ENCODE measurements around the gene LGALS3. TPM values are rescaled to one million over a fixed set of nuclear protein-coding genes. Genes with fewer than 3 reads are reported as not detected.

Gene LGALS3
- polyA plus RNA-seq, 3 donors: 16.8 to 22.8 (median 18.1) TPM

DNA sequence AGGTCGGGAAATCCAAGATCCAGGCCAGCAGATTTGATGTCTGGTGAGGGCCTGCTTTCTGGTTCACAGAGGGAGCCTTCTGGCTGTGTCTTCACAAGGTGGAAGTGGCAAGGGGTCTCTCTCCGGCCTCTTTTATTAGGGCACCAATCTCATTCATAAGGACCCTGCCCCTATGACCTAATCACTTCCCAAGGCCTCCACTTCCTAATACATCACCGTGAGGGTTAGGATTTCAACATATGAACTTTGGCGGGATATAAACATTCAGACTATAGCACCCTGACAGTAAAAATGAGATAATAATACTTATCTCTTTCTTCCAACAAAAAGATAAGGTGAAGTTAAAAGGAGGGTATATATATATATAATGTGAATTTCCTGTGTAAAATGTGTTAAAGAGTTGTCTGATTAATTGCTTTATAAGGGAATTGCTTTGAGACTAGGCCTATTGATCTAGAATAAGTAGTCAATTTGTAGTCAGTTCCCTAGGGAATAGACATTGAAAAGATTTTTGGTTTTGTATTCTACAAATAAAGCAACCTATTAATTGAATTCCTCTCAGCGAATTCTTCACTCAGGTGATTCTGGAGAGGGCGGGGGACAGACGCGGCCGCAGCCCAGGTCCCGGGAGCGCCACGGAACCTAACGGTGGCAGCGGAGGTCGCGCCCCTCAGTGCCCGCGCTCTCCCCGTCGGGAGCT is 516 bp upstream of the LGALS3 start:
- no peak for DNase-seq (ENCODE audit: low read depth in 3 of 3, low spot score in 2 of 3)

DNA sequence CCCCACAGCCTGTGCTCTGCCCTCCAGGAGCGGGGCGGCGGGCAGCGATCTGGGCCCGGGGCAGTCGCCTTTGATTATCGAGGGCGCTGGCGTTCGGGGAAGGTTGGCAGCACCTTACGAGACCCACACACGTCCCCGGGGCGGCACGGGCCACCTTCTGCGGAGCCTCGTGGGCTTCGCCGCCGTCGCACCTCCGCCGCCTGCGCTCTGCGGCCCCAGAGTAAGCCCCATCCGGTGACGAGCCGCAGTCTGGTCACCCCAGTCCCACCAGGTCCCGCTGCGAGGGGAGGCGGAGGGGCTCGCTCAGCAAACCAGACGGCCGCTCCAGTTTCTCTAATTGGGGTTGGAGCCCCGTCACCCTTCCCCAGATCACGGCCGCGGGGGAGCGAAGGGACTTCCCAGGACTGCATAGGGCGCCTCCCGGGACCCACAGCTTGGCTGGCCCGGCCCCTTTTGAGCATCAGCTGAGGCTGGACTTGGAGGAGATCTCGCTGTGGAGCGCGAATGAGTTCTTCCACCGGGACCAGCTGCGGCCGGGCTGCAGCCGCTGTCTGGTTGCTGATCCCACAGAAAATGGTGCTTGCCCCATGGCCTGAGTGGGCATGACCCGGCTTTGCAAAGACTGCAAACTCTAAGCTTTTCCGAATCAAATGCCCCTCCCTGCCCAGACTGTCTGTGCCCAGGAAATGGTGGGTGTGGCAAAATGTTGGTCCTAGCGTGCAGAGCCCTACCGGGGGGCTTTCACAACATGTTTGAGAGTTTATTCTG is 560 bp downstream of the LGALS3 start:
- DNase-seq (ENCODE audit: low read depth in 3 of 3, low spot score in 2 of 3): no peak

DNA sequence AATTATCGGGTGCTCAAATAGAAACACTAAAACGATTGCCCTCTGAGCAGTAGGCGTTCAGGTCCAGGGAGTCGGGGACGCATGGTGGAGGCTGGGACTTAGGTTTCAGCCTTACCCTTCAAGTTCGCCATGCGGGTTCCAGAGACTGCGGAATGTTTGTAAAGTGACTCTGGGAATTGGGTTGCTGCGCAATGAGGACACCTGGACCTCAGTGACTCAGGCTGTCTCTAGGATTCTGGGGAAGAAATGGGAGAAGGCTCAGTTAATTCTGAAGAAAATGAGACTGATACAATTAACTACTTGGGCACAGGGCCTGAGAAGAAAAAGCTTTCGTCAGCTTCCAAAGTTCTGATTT is 1.1 kb downstream of the LGALS3 start:
- no peak for DNase-seq (ENCODE audit: low read depth in 3 of 3, low spot score in 2 of 3)

DNA sequence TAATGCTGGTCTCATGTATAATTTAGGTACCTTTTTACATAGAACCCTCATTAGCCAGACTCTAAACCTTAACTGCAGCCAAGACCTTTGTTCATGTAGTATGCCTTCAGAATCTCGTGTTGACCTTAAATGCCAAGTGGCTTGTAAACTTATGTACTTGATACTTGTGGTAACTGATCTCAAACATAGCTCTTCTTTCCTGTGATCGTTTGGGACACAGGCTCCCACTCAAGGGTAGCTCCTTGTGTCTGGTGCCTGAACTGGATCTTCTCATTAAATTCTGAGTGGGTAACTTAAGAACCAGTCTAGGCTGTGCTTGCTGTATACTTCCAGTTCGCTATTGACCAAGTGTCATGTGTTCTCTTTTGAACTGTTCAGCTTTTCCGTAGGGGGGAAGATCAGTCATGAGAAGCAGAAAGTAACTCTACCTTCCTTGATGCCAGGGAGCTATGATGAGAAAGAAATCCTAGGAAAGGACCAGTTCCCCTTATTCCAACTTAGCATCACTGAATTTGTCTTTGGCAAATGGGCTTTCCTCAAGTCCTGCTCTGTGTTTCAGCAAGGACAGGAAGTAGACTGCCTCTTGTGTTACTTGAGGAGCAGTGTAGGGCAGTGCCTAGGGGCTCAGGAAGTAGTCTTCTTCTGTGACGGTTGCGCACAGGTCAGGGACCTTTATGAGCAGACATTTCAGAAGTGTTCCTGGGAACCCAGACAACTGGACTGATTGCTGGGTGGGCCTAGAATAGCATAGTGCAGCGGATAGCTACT is 2.5 kb downstream of the LGALS3 start:
- no peak for DNase-seq (ENCODE audit: low read depth in 3 of 3, low spot score in 2 of 3)

DNA sequence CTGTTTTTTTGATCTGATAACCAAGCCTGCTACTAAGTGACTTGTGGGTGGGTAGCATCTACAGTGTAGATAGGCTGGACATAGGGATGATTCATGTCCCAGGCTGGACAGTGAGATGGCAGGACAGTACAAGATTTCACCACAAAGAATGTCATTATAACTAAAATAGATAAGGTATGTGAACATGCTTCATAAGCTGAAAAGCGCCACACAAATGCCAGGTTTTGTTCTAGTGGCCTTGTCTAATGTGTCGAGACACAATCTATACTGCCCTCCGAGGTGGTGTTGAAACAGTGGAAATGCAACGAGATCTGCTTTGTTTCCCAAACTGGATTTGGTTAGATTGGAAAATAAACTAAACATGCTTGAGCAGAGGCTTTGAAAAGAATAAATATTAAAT is 4.4 kb downstream of the LGALS3 start:
- DNase-seq (ENCODE audit: low read depth in 3 of 3, low spot score in 2 of 3): no peak

DNA sequence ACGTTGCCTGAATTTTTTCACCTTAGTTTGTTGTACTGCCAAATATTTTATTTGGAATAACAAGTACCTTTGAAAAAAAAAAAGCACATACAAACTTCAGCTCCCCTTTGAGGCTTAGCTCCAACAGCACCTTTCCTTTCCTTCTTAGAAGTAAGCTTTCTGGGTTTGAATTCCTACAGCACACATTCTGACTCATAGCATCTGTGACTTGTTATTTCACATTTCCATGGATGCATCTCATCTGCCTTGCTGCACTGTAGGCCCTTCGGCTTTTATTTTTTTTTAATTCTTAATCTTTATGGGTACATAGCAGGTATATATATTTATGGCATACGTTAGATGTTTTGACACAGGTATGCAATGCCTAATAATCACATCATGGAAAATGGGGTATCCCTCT is 7.2 kb downstream of the LGALS3 start:
- no peak for DNase-seq (ENCODE audit: low read depth in 3 of 3, low spot score in 2 of 3)

DNA sequence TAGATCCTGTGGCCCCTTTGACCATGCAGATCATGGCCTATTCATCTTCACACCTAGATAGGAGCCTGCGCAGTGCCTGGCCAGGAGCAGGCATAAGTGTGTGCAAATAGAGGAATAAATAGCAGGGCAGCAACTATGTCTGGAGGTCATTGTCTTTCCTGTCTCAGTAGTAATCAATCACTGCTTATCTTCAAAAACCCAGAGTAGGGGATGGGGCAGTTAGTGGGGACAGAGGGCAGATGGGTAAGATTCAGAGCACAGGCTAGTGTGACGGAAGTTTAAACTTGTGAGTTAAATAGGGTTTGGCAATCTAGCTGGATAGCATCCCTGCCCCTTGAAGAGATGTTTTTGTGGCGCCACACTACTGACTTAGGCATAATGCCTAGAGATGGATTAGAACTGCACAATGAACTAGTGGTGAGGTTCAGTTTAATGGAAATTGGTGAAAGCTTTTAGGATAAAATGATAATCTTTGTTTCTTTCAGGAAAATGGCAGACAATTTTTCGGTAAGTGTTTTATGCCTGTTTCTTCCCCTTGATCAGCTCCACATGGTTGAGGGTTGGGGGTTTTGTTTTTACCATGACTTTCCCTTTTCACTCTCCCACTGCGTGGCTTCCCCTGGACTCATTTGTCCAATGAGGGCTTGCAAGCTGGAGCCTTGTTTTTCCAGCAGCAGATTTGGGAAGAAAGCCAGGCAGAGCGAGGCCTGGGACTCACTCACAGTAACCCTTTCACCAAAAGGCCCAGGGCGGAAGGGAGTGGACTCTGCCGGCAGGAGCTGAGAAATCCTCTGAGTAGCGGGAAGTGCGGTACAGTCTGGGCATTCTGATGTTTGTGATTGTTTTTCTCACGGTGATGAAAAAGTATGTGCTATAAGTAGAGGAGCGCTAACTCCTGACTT is 8.1 kb downstream of the LGALS3 start:
- no peak for DNase-seq (ENCODE audit: low read depth in 3 of 3, low spot score in 2 of 3)

DNA sequence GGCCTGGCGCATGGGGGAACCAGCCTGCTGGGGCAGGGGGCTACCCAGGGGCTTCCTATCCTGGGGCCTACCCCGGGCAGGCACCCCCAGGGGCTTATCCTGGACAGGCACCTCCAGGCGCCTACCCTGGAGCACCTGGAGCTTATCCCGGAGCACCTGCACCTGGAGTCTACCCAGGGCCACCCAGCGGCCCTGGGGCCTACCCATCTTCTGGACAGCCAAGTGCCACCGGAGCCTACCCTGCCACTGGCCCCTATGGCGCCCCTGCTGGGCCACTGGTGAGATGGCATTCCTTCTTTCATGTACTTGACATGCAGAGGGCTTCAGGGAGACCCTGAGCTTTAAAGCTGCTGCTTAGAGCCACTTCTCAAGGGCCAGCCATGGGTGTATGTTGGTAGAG is 9.0 kb downstream of the LGALS3 start:
- DNase-seq (ENCODE audit: low read depth in 3 of 3, low spot score in 2 of 3): no peak

DNA sequence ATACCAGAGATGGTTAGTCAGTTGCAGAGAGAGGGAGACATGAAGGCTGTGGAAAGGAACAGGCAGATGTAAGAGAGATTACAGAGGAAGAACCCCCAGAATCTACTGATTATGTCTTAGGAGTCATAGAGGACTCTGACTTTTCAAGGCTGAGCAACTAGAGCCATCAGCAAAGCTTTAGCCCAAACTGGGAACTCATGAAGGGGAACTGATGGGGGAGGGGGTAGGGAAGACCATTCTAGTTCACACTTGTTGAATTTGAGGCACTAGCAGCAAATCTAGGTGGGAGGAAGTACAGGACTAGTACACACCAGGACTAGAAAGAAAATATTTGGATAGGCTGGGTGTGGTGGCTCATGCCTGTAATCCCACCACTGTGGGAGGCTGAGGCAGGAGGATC is 10.1 kb downstream of the LGALS3 start:
- no peak for DNase-seq (ENCODE audit: low read depth in 3 of 3, low spot score in 2 of 3)

DNA sequence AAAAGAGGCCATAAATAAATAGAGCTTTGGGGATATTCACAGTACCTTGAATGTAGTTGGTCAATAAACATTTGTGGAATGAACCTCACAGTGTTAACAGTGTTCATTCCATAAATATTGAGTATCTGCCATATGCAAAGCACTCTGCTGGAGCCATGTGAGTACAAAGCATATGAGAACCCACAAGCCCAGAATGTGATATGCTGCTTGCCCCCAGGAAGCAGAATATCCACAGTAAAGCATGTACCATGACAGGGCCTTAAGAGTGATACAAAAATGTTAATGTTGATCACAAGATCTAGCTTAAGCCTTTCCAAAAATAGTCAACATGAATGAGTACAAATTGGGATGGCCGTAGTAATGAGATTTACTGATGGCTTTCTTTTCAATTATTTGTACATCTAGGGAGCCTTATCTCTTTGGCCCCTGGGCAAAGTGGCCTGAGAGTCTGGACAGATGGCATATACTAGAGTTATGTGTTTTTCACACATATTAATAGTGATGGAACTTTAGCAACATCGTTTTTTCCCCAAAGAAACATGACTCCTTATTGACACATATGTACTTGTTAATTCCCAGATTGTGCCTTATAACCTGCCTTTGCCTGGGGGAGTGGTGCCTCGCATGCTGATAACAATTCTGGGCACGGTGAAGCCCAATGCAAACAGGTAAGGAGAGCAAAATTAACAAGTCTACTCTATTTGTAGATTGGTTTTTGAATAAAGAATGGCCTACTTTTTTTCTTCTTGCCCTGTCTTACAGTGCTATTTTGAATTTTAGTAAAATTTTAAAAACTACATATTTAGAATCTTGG is 10.9 kb downstream of the LGALS3 start:
- no peak for DNase-seq (ENCODE audit: low read depth in 3 of 3, low spot score in 2 of 3)

DNA sequence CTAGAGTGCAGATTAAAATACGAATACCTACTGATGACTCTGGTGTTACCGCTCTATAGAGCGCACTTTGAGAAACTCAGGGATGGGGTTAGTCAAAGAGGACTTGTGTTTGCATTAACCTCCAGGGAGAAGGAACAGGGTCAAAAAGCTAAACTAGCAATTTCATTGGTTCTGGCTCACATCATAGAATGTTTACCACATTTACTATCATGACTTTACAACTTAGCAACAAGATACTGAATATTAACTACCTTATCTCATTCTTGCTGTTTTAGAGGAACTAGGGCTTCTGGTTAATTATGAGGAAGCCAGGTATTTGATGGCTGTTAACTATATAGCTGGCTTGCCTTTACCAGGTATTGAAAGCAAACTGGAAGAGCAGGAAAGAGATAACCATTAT is 12.8 kb downstream of the LGALS3 start:
- no peak for DNase-seq (ENCODE audit: low read depth in 3 of 3, low spot score in 2 of 3)

DNA sequence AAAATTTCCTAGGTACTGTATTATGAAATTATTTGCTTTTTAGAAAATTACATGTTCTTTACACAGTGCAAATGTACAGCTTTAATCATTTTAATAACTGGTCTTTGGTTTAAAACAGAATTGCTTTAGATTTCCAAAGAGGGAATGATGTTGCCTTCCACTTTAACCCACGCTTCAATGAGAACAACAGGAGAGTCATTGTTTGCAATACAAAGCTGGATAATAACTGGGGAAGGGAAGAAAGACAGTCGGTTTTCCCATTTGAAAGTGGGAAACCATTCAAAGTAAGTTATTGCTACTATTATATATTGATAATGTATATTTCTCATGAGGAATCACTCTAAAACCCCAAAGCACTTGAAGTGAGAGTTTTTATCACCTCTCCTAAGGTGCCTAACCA is 13.4 kb downstream of the LGALS3 start:
- DNase-seq (ENCODE audit: low read depth in 3 of 3, low spot score in 2 of 3): no peak

DNA sequence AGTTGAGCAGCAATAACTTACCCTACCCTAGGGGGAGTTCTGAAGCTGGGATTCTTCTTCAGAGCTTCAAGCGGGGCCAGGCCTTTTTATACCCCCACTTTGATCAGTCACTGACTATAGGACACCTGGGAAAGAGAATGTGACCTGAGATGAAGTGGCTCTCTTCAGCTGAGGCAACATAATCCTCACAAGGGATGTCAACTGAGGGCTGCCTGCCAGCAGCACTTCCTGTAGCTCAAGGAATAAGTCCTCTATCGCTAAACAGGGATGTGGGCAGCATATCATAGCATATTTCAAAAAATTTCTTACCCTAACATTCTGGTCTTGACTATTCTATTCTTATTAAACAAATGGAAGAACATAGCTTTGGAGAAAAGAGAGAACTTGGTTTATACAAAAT is 17.4 kb downstream of the LGALS3 start:
- no peak for DNase-seq (ENCODE audit: low read depth in 3 of 3, low spot score in 2 of 3)

DNA sequence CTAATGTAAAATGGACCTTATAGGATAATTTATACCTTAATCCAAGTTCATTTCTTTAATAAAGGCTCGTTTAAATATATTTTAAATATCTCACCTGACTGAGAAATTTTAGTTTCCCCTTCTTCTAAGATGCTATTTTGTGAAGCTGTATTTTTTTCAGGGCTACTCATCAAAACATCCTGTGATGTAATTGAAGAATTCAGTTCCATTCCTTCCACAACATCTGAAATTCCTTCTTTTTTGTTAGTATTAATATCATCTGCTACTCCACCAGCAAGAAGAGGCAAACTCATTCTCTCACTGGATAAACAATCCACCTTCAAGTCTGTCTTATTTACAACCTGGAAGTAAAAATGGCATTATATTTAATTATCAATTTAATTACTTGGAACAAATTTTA is 22.5 kb downstream of the LGALS3 start:
- DNase-seq (ENCODE audit: low read depth in 3 of 3, low spot score in 2 of 3): no peak

DNA sequence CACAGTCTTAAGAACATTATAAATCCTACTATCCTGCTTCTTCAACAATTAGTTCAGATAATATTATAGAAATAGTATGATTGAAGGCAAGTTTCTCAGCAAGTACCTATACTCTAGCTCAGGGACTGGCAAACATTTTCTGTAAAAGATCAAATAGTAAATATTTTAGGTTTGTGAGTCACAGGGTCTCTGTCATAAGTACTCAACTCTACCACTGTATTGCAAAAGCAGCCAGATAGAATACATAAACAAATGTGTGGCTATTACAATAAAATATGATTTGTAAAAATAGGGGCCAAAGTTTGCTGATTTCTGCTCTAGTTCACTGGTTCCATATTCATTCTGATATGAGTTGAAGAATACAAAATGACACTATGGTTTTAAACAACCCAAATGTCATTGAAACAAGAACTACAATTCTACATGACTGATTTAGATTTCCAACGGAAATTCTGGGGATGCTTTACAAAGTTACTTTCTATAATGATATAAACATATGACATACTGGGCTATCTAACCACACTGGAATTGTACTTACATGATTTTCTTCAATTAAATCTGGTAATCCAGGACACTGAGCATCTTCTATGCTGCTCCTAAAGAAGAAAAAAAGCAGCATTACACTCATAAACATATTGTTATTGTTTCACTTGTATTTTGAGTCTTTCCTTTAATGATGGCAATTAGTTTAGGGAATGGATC is 23.2 kb downstream of the LGALS3 start:
- DNase-seq (ENCODE audit: low read depth in 3 of 3, low spot score in 2 of 3): no peak

DNA sequence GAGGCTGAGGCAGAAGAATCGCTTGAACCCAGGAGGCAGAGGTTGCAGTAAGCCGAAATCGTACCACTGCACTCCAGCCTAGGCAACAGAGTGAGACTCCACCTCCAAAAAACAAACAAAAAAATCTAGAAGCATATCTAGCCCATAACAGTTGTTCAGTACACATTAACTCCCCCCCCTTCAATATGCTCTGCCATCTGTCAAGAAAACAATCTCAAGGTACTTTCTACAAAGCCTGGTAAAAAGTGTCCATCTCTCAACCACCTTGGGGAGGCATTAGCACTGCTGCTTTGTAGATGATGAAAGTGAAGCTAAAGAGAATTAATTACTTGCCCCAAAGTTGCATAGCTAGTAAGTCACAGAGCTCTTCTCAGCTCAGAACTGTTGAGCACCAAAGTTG is 24.9 kb downstream of the LGALS3 start:
- DNase-seq (ENCODE audit: low read depth in 3 of 3, low spot score in 2 of 3): no peak

DNA sequence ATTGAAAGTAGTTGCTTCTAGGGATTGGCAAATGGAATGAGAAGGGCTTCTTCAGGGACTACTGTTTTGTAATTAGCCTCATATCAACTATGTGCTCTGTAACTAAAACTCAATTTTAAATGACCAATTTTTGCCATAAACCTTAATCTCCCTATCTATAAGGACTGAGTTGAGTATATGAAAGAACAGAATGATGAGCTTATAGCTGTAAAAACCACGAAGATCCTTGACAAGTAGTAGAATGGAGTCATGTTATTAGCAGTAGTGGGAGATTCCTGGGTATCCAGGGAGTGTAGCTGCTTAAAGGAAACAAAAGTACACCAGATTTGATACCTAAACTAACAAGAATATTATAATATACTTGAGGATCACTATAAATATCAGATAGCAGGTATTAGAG is 28.0 kb downstream of the LGALS3 start:
- DNase-seq (ENCODE audit: low read depth in 3 of 3, low spot score in 2 of 3): no peak

DNA sequence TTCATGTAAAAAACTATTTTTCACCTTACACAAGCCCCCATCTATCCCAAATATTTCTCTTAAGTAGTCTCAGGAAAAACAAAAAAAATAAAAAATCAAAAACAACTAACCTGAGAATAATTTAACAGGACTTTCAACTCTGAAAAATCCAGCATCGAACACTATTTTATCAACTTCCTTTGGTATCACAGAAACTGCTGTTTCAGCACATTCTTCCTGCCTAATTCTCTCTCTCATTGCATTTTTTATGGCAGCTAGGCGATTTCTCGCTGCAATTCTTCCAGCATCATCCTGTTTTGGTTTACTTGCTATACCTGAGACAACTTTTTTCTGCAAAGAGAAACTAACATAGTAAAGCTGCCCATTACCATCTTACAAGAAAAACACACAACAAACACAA is 29.4 kb downstream of the LGALS3 start:
- DNase-seq (ENCODE audit: low read depth in 3 of 3, low spot score in 2 of 3): no peak

DNA sequence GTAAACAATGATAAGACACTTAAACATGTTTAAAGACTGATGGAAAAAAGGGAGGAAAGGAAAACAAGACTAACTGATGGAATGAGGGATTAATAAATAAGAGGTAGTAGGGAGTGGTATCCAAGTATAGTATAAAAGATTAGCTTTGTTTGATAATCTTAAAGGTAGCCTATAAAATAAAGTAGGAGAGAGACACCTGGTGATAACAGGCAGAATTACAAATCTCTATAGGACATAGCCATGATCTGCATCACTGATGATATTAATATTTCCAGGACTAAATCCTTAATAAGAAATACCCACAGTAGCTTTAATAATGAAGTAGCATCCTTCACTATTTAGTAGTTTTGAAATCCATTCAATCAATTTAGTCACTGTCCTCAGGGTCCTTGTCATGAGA is 31.9 kb downstream of the LGALS3 start:
- DNase-seq (ENCODE audit: low read depth in 3 of 3, low spot score in 2 of 3): peak in 2 of 3 donors; percentile 10

All from right renal cortex interstitium (tissue), 3 donors.